HG03108 (cell line): ENCODE results near the gene DTNA.

ENCODE experiments used
- ATAC-seq: cut with Tn5 transposase; IDR thresholded peaks from one replicate; pipeline ENCODE4 v1.9.1; 2021; ENCODE audit warnings: moderate library complexity; ENCODE audit not compliant: unreplicated experiment

DTNA gene

GRCh38 chr18:34928754-34929335 lies 218.7 kb downstream of the DTNA start:
- ATAC-seq, result no peak

- ATAC-seq, result no peak
These were observed 219.3 kb downstream of the DTNA start for GRCh38 chr18:34929336-34929780.

- ATAC-seq, result no peak
These were observed 222.3 kb downstream of the DTNA start for GRCh38 chr18:34932363-34932762.

- no peak for ATAC-seq
These were observed 222.8 kb downstream of the DTNA start for GRCh38 chr18:34932792-34933466.

DNA sequence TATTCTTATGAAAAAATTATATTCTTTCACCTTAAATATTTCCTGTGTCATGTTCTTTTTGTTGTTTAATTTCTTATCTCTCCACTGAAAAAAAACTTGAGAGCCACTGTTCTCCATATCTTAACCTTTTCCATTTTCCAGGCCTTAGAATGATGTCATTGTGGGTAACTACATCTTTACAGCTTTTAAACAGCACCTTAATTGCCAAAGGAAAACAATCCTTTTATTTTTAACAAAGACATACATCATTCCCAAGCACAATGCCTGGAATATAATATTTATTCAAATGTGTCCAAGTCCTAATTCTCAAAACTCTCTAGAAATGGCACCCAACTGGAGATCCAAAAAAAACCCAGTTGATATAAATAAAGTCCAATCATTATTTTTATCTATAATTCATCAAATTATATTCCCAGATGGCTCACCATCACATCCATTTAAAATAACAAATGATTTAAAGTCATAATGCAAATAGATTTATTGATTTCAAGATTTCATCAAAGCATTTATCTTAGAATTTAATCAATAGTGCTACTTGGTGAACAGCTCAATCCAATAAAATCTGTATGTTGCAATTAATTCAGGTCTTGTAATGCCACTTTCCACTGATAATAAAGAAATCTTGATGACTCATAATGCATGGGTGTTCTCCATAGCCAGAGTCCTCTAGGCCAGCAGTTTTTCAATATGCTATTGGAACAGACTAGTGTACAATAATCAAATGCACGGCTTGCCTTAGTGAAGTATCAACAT lies 224.0 kb downstream of the DTNA start:
- ATAC-seq, result no peak

- no peak for ATAC-seq
These were observed 226.7 kb downstream of the DTNA start for GRCh38 chr18:34936772-34937171.

- no peak for ATAC-seq
These were observed 228.0 kb downstream of the DTNA start for GRCh38 chr18:34938090-34938489.
